ENCODE data around the gene OR5AU1.

OR5AU1 gene

DNA sequence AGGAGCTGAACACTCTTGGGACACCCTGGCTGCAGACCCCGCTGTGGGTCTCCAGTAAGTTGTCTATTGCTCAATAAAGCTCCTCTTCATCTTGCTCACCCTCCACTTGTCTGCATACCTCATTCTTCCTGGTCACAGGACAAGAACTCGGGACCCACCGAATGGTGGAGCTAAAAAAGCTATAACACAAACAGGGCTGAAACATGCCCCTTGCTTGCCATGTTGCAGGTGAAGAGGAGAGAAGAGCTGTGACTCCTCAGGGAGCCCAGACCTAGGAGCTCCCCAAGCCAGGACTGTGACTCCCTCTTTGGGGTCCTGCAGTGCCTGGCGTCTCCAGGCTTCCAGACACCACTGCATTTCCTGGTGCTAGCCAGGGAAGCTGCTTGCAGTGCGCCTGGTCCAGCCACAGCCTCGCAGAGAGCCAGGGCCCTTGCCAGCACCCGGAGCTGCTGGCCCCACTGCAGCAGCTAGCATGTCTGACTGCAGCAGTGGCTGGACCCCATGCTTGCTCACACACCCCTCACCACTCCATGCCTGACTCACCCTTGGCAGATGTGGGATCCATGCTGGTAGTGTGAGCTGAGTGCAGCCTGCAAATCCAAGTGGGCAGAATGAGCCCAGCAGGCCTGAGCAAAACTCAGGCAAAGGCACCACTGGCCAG lies 37.1 kb upstream of the OR5AU1 start:
- DNase-seq (ENCODE audit: low read depth) = no peak
- no peak overlapping the region for H3K4me3 ChIP-seq (ENCODE audit: control insufficient read depth, low read depth, low read length)
- TF ChIP-seq, protein P1, sequence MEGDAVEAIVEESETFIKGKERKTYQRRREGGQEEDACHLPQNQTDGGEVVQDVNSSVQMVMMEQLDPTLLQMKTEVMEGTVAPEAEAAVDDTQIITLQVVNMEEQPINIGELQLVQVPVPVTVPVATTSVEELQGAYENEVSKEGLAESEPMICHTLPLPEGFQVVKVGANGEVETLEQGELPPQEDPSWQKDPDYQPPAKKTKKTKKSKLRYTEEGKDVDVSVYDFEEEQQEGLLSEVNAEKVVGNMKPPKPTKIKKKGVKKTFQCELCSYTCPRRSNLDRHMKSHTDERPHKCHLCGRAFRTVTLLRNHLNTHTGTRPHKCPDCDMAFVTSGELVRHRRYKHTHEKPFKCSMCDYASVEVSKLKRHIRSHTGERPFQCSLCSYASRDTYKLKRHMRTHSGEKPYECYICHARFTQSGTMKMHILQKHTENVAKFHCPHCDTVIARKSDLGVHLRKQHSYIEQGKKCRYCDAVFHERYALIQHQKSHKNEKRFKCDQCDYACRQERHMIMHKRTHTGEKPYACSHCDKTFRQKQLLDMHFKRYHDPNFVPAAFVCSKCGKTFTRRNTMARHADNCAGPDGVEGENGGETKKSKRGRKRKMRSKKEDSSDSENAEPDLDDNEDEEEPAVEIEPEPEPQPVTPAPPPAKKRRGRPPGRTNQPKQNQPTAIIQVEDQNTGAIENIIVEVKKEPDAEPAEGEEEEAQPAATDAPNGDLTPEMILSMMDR (IDR thresholded peaks at IDR 0.05; ENCODE audit: control insufficient read depth, insufficient read depth, low read depth, low read length, missing control alignments) = no peak

DNA sequence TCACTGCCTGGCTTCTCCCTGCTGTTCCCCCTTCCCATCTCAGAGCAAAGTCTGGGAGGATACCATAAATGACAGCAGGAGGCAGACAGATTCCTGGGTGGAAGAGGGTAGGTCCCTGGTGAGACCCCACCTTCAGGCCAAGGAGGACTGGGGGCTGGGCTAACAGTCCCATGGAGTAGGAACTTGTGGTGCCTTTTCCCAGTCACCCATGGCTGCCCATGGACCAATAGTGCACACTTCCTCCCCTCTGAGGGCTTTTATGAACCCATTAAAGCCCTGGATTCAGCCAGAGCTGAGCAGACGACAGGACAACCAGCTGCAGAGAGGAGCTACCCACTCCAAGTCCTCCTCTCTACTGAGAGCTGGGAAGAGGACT lies 36.6 kb upstream of the OR5AU1 start:
- TF ChIP-seq, protein P1 (IDR thresholded peaks at IDR 0.05; ENCODE audit: control insufficient read depth, insufficient read depth, low read depth, low read length, missing control alignments) = no peak
- no peak overlapping the region for H3K4me3 ChIP-seq (ENCODE audit: control insufficient read depth, low read depth, low read length)
- DNase-seq (ENCODE audit: low read depth) = no peak

DNA sequence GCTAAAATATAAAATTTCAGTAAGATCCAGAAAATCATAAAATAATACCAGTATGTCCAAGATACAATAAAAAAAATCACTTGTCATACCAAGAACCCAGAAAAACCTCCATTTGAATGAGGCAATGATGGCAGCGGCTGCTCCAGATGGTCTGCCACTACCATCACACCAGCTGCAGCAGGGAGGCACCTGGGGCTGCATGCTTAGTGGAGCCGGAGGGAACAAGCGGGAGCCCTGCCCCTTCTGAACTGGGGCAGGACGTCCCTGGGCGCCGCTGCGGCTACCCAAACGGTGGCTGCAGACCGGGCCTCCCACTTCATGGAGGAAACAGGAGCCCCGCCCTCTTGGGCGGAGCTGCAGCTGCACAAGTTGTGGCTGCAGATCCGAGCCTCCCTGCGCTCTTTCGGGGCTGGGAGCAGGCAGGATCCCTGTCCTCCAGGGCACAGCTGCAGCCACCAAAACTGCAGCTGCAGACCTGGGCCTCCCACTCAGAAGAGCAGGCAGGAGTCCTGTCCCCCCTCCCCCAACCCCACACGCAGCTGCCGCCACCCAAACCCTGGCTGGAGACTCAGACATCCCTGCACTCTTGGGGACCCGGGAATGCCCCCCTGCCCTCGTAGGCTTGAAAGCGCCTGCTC lies 36.1 kb upstream of the OR5AU1 start:
- H3K4me3 ChIP-seq (ENCODE audit: control insufficient read depth, low read depth, low read length) = peak overlapping the region; percentile 29
- TF ChIP-seq, protein P1 (IDR thresholded peaks at IDR 0.05; ENCODE audit: control insufficient read depth, insufficient read depth, low read depth, low read length, missing control alignments) = no peak
- no peak for DNase-seq (ENCODE audit: low read depth)

DNA sequence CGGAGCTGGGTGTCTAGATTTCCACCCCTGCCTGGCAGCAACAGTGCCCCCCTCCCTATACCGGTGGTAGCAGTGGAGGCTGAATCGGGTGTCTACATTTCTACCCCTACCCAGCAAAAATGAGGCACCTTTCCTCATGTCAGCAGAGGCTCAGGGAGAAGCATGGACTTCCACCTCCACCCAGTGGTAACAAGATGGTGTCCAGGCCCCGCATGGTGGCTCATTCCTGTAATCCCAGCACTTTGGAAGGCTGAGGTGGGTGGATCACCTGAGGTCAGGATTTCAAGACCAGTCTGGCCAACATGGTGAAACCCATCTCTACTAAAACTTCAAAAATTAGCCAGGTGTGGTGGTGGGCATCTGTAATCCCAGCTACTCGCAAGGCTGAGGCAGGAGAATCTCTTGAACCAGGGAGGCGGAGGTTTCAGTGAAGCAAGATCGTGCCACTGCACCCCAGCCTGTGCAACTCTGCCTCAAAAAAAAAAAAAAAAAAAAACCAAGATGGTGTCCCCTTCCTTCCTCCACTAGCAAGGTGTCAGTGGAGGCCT lies 35.5 kb upstream of the OR5AU1 start:
- TF ChIP-seq, protein P1 (IDR thresholded peaks at IDR 0.05; ENCODE audit: control insufficient read depth, insufficient read depth, low read depth, low read length, missing control alignments) = no peak
- DNase-seq (ENCODE audit: low read depth) = no peak
- H3K4me3 ChIP-seq (ENCODE audit: control insufficient read depth, low read depth, low read length) = no peak overlapping the region

DNA sequence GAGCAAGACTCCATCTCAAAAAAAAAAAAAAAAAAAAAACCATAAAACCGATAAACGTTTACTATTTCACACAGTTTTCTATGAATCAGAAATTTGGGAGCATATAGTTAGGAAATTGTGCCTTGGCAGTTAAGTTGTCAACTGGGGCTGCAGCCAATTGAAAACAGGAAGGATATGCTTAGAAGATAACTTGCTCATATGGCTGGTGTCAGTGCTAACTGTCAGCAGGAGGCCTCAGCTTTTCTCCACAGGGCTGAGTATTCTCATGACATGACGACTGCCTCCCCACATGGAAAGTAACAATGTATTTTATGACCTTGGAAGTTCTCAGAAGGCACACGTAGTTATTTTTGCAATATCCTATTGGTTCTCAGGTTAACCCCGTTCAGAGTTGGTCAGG lies 29.6 kb upstream of the OR5AU1 start:
- no peak for DNase-seq (ENCODE audit: low read depth)
- no peak overlapping the region for H3K4me3 ChIP-seq (ENCODE audit: control insufficient read depth, low read depth, low read length)
- TF ChIP-seq, protein P1 (IDR thresholded peaks at IDR 0.05; ENCODE audit: control insufficient read depth, insufficient read depth, low read depth, low read length, missing control alignments) = no peak

DNA sequence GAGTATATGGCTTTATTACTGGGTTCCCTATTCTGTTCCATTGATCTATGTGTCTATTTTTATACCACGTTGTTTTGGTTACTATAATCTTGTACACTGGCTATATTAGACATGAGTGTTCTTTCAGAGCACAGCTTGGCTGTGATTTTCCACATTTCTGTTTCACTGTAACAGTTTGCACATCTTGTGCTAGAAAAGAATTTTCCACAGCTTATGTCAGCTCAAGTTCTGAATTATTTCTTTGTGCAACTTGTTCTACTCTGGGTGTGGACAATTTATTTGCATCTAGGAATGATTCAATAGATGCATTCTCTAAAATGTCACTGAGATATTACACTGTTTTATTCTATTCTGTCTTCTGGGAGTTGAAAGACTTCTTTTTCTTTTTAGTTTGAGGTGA lies 28.4 kb upstream of the OR5AU1 start:
- H3K4me3 ChIP-seq (ENCODE audit: control insufficient read depth, low read depth, low read length) = no peak overlapping the region
- no peak for DNase-seq (ENCODE audit: low read depth)
- TF ChIP-seq, protein P1 (IDR thresholded peaks at IDR 0.05; ENCODE audit: control insufficient read depth, insufficient read depth, low read depth, low read length, missing control alignments) = no peak

All from AG09309 (cell line).